IMR-90 (cell line): ENCODE results near the gene FKBP7. TPM values are rescaled to one million over a fixed set of nuclear protein-coding genes. Genes with fewer than 3 reads are reported as not detected.

Experiments
- ATAC-seq: fragments of 200-7000 bp; cut with Tn5 transposase; 2 replicates; pipeline ENCODE4 v1.9.1; 2020; ENCODE audit warnings: low read depth, mild to moderate bottlenecking, moderate library complexity
- BruUV-seq: library from RNA; stranded (reverse); fragments of 400-500 nt; replicated peaks from 2 replicates; lab custom pipeline; 2021; lab: Mats Ljungman, UMichigan
- CTCF ChIA-PET: fragments of 300-600 bp; formaldehyde crosslinking; extraction: SDS; loops from one replicate; lab custom pipeline; 2021; ENCODE audit warnings: antibody characterized with exemption; lab: Yijun Ruan, JAX
- POLR2A ChIA-PET: fragments of 300-600 bp; sonication (Branson Sonifier 250); formaldehyde crosslinking; loops from one replicate; lab custom pipeline; 2022; ENCODE audit warnings: antibody characterized with exemption; ENCODE audit not compliant: unreplicated experiment; lab: Charles Lee
- DNase-seq: peaks from one replicate; pipeline ENCODE4 v3.0.0; 2013
- H2AFZ ChIP-seq: replicated peaks from 2 replicates; pipeline ENCODE3; 2013; ENCODE audit warnings: low read length, mild to moderate bottlenecking; ENCODE audit not compliant: poor library complexity
- H2AK5ac ChIP-seq: 2 replicates; pipeline ENCODE4 v1.6.1; 2013; ENCODE audit warnings: low read depth, low read length, inconsistent platforms
- H2AK9ac ChIP-seq: replicated peaks from 2 replicates; pipeline ENCODE3; 2013; ENCODE audit warnings: mild to moderate bottlenecking, low read depth, low read length, moderate library complexity; ENCODE audit not compliant: poor library complexity
- H2BK120ac ChIP-seq: 2 replicates; pipeline ENCODE4 v1.6.1; 2013; ENCODE audit warnings: low read depth, low read length, inconsistent platforms
- H2BK15ac ChIP-seq: 3 replicates; pipeline ENCODE4 v1.6.1; 2013; ENCODE audit warnings: low read depth, low read length, inconsistent platforms
- H2BK20ac ChIP-seq: 2 replicates; pipeline ENCODE4 v1.6.1; 2013; ENCODE audit warnings: low read depth, mild to moderate bottlenecking, inconsistent platforms, low read length, moderate library complexity
- H2BK5ac ChIP-seq: 2 replicates; pipeline ENCODE4 v1.6.1; 2013; ENCODE audit warnings: mild to moderate bottlenecking, low read depth, low read length, inconsistent platforms; ENCODE audit not compliant: poor library complexity, severe bottlenecking
- H3K14ac ChIP-seq: replicated peaks from 2 replicates; pipeline ENCODE4 v1.6.1; 2013; ENCODE audit warnings: low read depth, low read length, inconsistent platforms
- H3K18ac ChIP-seq: 2 replicates; pipeline ENCODE4 v1.6.1; 2013; ENCODE audit warnings: low read depth, low read length, control low read depth
- H3K23ac ChIP-seq: 2 replicates; pipeline ENCODE4 v1.6.1; 2013; ENCODE audit warnings: low read depth, low read length, inconsistent platforms
- H3K27ac ChIP-seq: 2 replicates; pipeline ENCODE4 v1.5.1; 2013; ENCODE audit warnings: mild to moderate bottlenecking, control low read depth, low read length; ENCODE audit not compliant: insufficient read depth
- H3K27me3 ChIP-seq: 2 replicates; pipeline ENCODE4 v1.6.1; 2013; ENCODE audit warnings: low read length; ENCODE audit not compliant: control insufficient read depth, insufficient read depth
- H3K36me3 ChIP-seq: 2 replicates; pipeline ENCODE4 v1.6.1; 2013; ENCODE audit warnings: low read length, mixed read lengths; ENCODE audit not compliant: control insufficient read depth, insufficient read depth
- H3K4ac ChIP-seq: 2 replicates; pipeline ENCODE4 v1.6.1; 2013; ENCODE audit warnings: low read depth, low read length, inconsistent platforms
- H3K4me1 ChIP-seq: 2 replicates; pipeline ENCODE4 v1.6.1; 2013; ENCODE audit warnings: low read length, mixed read lengths; ENCODE audit not compliant: control insufficient read depth, insufficient read depth
- H3K4me2 ChIP-seq: 2 replicates; pipeline ENCODE4 v1.6.1; 2013; ENCODE audit warnings: low read depth, mild to moderate bottlenecking, control low read depth, low read length, moderate library complexity
- H3K4me3 ChIP-seq: 2 replicates; pipeline ENCODE4 v1.5.1; 2013; ENCODE audit warnings: low read depth, mild to moderate bottlenecking, control low read depth, low read length, moderate library complexity; ENCODE audit not compliant: insufficient read depth
- H3K56ac ChIP-seq: 2 replicates; pipeline ENCODE4 v1.6.1; 2013; ENCODE audit warnings: low read length, inconsistent platforms; ENCODE audit not compliant: insufficient read depth; ENCODE audit errors: extremely low read depth
- H3K79me1 ChIP-seq, 2 experiments: 2 replicates each; pipeline ENCODE4 v1.6.1; 2013; ENCODE audit warnings: low read length in 2 of 2, inconsistent platforms in 1 of 2, low read depth in 1 of 2
- H3K9ac ChIP-seq: 2 replicates; pipeline ENCODE4 v1.6.1; 2013; ENCODE audit warnings: low read depth, low read length, control low read depth
- H3K9me1 ChIP-seq: 2 replicates; pipeline ENCODE4 v1.6.1; 2013; ENCODE audit warnings: low read length, inconsistent platforms; ENCODE audit not compliant: insufficient read depth
- H3K9me3 ChIP-seq: 2 replicates; pipeline ENCODE4 v1.6.1; 2013; ENCODE audit warnings: low read length; ENCODE audit not compliant: control insufficient read depth, insufficient read depth
- H4K20me1 ChIP-seq: 2 replicates; pipeline ENCODE4 v1.6.1; 2013; ENCODE audit warnings: low read length, inconsistent platforms; ENCODE audit not compliant: insufficient read depth
- H4K5ac ChIP-seq: 2 replicates; pipeline ENCODE4 v1.6.1; 2013; ENCODE audit warnings: mild to moderate bottlenecking, low read depth, low read length, control low read depth
- H4K8ac ChIP-seq, 2 experiments: 2 replicates each; pipeline ENCODE4 v1.6.1; 2013; ENCODE audit warnings: low read depth in 2 of 2, low read length in 2 of 2, control low read depth in 1 of 2, inconsistent platforms in 1 of 2
- H4K91ac ChIP-seq: 2 replicates; pipeline ENCODE4 v1.6.1; 2013; ENCODE audit warnings: low read depth, low read length, inconsistent platforms; ENCODE audit not compliant: insufficient read depth
- CTCF ChIP-seq: conservative IDR thresholded peaks from 2 replicates; pipeline ENCODE4 v1.5.1; 2012; ENCODE audit warnings: mild to moderate bottlenecking, low read depth, low read length, improper control_type of control experiment
- WGBS, 2 experiments: methylation state at CpG; one replicate each; pipeline versions ENCODE4 v1.1.5 to v1.1.7; 2013; ENCODE audit warnings: missing lambda C conversion rate in 2 of 2; ENCODE audit not compliant: insufficient read length in 1 of 2; ENCODE audit errors: extremely low coverage in 2 of 2; 5-methylcytosine and 5-hydroxymethylcytosine counted together
- dilution Hi-C: fragments of 300-500 bp; cut with HindIII; formaldehyde crosslinking; loops from one replicate; pipeline ENCODE4 v1.14.3; 2018; ENCODE audit warnings: low sequenced_read_pairs; ENCODE audit not compliant: unreplicated experiment
- in situ Hi-C: fragments of 300-500 bp; cut with MboI; formaldehyde crosslinking; loops from 3 replicates; pipeline ENCODE4 v1.14.3; 2019; ENCODE audit warnings: low sequenced_read_pairs, inconsistent platforms, mixed read lengths
- intact Hi-C: fragments of 100-400 bp; cut with micrococcal nuclease; formaldehyde crosslinking; loops from 2 replicates; pipeline ENCODE4 v1.10.0; 2022
- polyA plus RNA-seq, 3 experiments: library from polyadenylated mRNA; depleted of rRNA; stranded (reverse); fragments of >200 nt; gene quantifications; 2 replicates each; pipeline ENCODE4 v1.2.3, GENCODE V29; 2012; ENCODE audit warnings: low replicate concordance in 1 of 3
- total RNA-seq: library from RNA; depleted of rRNA; stranded (reverse); fragments of >200 nt; gene quantifications from 2 replicates; pipeline ENCODE4 v1.2.3, GENCODE V29; 2012

Gene FKBP7
- total and polyA plus RNA-seq, 2 of the 4 experiments (the other 2 are of a cell fraction), result 32.6 to 51.0 TPM

GRCh38 chr2:178506101-178506500 is 27.7 kb upstream of the FKBP7 start:
- no peak overlapping the region for H3K23ac ChIP-seq
- WGBS, 2 experiments, result no CpG with 5 or more reads among the region's 1 CpG
- ChIA-PET POLR2A (no interaction called here), CTCF (no interaction called here)
- no peak overlapping the region for H3K4ac ChIP-seq
- H3K9ac ChIP-seq, result no peak overlapping the region
- TF ChIP-seq CTCF, result no peak
- H3K27me3 ChIP-seq, result no peaks in the 10 kb centered on the region
- intact Hi-C loops, result no loop called here
- no peak overlapping the region for H2BK15ac ChIP-seq
- no peak overlapping the region for H4K8ac ChIP-seq
- BruUV-seq, result no TSS peak
- in situ Hi-C loops, result no loop called here
- H3K4me1 ChIP-seq, result no peaks in the 10 kb centered on the region
- DNase-seq, result no peak
- dilution Hi-C loops, result no loop called here
- H2BK20ac ChIP-seq, result no peak overlapping the region
- no peaks in the 10 kb centered on the region for H4K20me1 ChIP-seq
- H3K4me2 ChIP-seq, result no peak overlapping the region
- no peaks in the 10 kb centered on the region for H3K9me1 ChIP-seq
- H2AK9ac ChIP-seq, result no peak overlapping the region
- no peaks in the 10 kb centered on the region for H3K9me3 ChIP-seq
- H2AK5ac ChIP-seq, result no peak overlapping the region
- H3K36me3 ChIP-seq, result peaks cover 13% of the 10 kb centered on the region
- no peak overlapping the region for H2AFZ ChIP-seq
- H3K27ac ChIP-seq, result no peak overlapping the region
- no peak for ATAC-seq
- no peak overlapping the region for H3K4me3 ChIP-seq
- no peak overlapping the region for H2BK120ac ChIP-seq
- H3K14ac ChIP-seq, result no peak overlapping the region
- no peak overlapping the region for H4K5ac ChIP-seq
- H3K79me1 ChIP-seq, result peaks cover 2 to 4% of the 10 kb centered on the region in 2 experiments; a peak in 2 of 4 replicates
- H3K56ac ChIP-seq, result no peak overlapping the region
- H4K91ac ChIP-seq, result no peak overlapping the region
- no peak overlapping the region for H2BK5ac ChIP-seq
- H3K18ac ChIP-seq, result no peak overlapping the region
